Hematopoietic multipotent progenitor cell treated with erythropoietin and hydrocortisone succinate and interleukin-3 and kit ligand, for 17 days (in vitro differentiated cells): ENCODE data around the gene ARGLU1.
A peak's percentile ranks its signal among the peaks of the same experiment; 100 is the strongest.

ENCODE experiments used
- DNase-seq: peaks from one replicate; pipeline ENCODE4 v3.0.0-alpha.2; 2015; ENCODE audit warnings: low spot score

The ARGLU1 gene

GRCh38 chr13:106586648-106587166 is 18.8 kb upstream of the ARGLU1 start:
- DNase-seq, result no peak

DNA sequence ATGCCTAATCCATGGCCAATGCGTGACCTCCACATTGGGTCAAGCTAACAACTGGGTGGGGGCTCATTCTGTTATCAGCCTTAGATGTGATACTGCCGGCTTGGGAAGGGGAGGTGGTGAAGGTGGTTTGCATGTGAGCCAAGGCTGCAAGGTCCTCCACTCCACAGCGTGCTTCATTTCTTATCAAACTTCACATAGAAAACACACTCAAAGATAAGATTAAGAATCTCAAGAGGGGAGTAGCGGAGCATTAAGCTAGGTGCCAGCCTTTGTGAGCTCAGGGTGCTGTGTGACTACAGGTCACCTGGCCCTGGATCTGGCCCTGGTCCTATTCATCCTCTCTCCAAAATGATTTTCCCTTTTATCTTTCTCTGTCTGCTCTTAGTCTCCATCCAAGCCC is 13.3 kb upstream of the ARGLU1 start:
- DNase-seq, result no peak

GRCh38 chr13:106575896-106576295 is 8.0 kb upstream of the ARGLU1 start:
- DNase-seq, result no peak

DNA sequence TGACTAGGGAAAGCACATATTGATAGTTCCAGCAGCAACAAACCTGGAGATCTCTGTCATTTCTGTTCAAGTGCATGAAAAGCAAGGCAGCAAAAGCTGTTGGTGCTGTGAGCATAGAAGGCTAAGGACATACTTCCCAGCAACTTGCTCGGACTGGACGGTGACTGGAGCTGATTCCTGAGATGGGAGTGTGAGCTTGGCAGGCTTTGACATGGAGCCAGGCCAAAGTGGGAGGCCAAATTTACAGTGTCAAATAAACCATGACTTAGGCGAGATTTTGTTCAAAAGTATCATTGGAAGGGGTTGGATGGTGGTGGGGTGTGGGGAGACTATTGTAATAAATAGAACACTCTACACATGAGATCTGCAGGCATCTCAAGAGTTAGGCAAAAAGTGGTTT is 5.9 kb upstream of the ARGLU1 start:
- DNase-seq, result no peak

DNA sequence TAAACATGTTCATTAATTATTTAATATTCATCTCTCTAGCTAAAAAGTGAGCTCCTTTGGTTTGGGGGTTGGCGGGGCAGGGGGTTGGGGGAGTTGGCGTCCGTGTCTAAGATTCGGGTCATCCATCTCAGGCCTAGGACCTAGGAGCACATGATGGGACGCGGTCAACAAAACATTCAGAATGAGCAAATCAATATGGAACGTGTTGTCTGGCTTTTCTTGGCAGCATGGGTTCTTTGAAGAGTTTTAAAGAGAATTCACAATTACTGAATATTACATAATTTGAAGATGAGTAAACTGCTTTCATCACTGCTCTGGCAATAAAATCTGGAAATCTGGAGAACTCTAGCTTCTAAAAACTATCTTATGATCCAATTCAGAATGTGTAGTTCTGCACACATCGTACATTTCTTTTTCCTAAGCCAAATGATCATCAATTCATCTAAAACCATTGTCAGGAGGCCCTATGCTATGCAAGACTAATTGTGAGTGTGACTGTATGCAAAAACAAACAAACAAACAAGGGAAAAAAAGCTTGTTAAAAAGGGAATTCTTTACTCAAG is 5.4 kb upstream of the ARGLU1 start:
- no peak for DNase-seq

GRCh38 chr13:106570299-106570852 is 2.4 kb upstream of the ARGLU1 start:
- DNase-seq, result peak; percentile 71

- DNase-seq, result peak; percentile 25
These were observed 1.5 kb upstream of the ARGLU1 start for GRCh38 chr13:106569233-106570095.

DNA sequence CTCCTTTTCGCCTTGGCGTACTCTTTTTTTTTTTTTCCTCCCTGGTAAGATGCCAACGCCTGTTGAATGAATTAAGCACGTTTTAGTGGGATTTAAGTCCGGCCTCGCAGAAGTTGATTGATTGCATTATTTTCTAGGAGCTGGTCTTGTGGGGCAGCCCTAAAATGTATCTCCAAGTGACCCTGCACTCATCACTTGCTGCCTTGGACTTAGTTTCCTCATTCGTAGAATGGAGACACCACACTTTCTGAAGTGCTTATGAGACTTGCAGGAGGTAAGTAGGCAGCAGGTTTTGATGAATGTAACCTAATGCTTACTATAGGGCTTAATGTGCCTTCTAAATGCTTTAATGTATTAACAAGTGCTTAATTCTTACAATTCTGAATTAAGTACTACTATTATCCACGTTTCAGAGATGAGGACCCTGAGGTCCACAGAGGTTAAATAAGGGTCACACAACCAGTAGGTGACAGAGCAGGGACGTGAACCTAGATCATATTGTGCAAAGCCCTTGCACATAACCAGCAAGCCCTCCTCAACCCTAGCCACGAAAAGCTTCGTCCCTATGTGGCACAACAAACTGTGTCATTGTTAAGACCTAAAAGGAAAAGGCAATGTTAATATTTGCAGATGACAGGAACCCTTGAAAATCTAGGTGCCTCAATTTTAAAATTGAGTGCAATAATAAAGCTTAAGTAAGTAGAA is 514 bp upstream of the ARGLU1 start:
- no peak for DNase-seq

DNA sequence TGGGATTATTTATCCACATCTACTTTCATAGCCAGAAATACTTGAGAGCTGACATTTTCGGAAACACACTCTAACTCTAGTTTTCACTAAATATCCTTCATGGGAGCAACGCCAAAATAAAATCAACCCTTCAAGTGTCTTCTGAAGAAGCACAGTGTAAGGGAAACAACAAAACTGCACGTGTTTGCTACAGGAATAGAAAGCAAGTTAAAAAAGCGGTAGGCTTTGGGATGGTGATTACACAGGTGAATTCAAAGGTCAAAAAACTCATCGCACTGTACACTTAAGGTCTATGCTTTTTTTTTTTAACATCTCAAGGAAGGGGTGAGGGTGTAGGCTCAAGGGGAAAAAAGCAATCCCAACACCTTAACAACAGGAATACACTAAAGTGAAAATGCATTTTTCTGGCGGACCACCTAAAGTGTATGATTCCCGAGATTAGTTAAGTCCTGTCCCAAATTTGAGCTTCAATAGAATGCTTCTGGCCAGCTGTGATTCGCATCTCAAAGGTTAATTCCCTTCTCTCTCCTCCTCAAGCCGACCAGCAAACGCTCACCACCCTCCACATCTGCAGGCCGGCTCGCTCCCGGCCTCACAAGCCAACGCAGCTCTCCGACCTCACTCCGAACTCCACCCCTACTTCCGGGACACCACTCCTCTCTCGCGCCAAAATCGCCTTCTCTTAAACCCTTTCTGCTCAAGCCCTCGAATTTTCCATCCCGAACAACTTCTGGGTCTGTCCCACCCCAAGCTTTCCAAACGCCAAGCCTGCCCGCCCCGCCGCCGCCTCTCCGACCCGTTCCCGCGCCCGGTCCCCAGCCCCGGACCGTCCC is 1.1 kb downstream of the ARGLU1 start:
- DNase-seq, result peak; percentile 44

- no peak for DNase-seq
These were observed 2.7 kb downstream of the ARGLU1 start for GRCh38 chr13:106565127-106565775.

DNA sequence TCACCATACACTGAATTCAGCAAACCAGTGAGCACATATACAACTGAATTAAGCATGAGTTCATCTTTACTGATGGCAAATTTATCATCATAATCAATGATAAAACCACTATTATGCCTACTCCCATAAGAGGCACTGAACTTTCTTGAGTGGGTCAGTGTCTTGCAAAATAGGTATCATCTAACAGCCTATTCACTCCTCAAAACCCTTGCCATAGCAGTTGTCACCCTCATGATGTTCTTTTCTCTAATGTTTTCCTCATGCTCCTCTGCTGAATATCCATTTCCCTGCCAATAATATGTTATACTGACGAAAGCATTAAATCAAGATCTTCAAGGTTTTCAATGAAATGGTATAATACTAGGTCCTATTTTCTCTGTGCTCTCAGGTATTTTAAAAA is 5.6 kb downstream of the ARGLU1 start:
- no peak for DNase-seq

DNA sequence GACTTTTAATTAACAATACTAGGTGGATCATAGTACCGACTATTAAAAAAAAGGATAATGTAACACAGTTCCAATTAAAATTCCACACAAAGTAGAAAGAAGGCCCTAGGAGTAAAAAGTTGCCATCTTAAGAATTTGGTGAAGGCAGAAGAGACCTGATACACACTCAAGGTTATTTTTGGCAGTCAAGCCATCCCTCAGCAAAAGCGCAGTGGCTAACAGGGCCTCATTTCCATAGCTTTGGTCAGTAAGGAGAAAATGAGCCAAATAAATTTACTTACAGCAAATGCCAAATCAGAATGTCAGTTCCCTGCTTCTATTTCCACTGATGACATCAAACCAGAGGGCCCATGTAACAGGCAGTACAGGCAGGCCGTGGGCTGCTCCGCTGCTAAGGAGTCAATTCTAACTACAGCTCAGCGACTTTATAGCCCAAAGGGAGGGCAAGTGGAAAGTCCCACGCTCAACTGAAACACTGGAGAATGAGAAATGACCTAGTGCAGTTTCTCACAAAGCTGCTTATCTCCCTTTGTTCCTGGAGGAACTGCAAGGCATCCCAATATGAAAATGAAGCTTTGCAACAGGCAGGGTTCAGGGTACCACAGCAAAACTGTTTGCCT is 6.3 kb downstream of the ARGLU1 start:
- DNase-seq, result no peak

- DNase-seq, result no peak
These were observed 7.1 kb downstream of the ARGLU1 start for GRCh38 chr13:106560821-106561220.

- no peak for DNase-seq
These were observed 9.4 kb downstream of the ARGLU1 start for GRCh38 chr13:106558527-106558926.

DNA sequence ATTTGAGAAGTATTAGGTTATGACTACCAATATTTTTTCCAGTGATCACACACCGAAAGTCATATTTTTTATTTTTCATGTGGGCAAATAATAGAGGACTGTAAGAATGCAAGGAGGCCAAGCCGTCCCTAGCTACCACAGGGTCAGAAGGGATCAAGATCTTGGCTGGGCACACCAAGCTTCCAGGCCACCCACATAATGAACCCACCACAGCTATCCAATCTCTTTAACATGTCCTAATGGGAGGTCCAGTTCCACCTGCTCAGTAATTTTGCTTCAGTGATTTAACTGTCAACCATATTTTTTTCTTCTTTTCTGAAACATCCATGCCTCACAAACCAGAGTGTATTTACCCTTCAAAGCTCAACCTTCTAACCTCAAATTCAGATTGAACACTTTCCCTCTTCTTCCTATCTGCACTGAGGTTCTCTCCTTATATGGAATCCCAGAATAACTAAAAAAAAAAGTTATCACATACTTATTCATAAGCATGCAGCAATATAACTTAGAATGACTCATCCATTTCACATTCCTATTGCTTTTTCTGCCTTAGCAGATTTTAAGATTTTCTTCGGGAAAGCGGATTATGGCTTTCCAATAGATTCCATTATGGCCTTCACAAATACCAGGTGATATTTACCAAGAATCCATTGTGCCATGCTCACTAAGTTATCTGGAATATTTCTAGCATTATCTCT is 12.2 kb downstream of the ARGLU1 start:
- DNase-seq, result no peak

DNA sequence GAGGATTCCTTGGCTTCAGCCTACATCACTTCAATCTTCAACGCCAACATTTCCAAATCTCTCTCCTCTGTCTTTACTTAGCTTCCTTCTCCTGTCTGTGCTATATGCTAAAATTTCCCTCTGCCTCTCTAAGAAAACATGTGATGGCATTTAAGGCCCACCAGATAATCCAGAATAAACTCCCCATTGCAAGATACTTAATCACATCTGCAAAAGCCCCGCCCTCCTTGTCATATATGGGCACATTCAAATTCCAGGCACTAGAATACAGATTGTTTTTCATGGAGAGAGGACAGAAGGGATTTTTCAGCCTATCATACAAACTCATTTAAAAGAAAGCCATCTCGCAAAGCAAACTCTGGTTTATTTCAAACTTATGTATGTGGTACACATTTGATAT is 16.2 kb downstream of the ARGLU1 start:
- no peak for DNase-seq

GRCh38 chr13:106551350-106551749 is 16.6 kb downstream of the ARGLU1 start:
- no peak for DNase-seq

DNA sequence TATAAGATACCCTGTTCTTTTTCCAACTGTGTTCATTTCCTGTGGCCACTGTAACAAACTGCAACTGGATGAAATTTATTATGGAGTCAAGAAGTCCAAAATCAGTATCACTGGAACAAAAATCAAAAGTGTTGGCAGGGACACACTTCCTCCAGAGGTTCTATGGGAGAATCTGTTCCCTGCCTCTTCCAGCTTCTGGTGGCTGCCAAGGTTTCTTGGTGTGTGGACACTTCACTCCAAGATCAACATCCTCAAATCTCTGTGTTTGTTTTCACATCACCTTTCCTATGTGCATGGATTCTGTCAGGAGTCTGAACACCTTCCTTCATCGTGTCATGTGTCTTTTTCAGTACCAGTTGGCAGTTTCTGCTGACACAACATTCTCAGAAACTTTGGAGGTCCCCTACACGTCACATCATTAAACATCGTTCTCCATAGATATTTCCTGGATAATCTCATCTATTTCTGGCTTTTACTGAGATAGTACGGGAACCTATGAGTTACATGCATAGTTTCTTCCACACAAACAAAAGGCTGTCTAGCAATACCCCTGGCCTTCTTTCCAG is 17.3 kb downstream of the ARGLU1 start:
- DNase-seq, result no peak

- no peak for DNase-seq
These were observed 19.8 kb downstream of the ARGLU1 start for GRCh38 chr13:106548064-106548696.
